GM23338 (cell line): ENCODE results near the gene FBXO38. TPM values are rescaled to one million over a fixed set of nuclear protein-coding genes. Genes with fewer than 3 reads are reported as not detected.

ENCODE experiments used
- ATAC-seq: fragments of 200-7000 bp; cut with Tn5 transposase; 3 replicates; pipeline ENCODE4 v1.9.1; 2020
- DNase-seq: peaks from one replicate; pipeline ENCODE4 v3.0.0-alpha.2; 2015; ENCODE audit warnings: low spot score
- H2AFZ ChIP-seq: fragments of 200-600 bp; sonication (generic); 2 replicates; pipeline ENCODE4 v1.8.0; 2016; ENCODE audit warnings: antibody characterized with exemption, mild to moderate bottlenecking, moderate library complexity
- H3F3A ChIP-seq: fragments of 200-600 bp; sonication (generic); replicated peaks from 2 replicates; pipeline ENCODE4 v1.8.0; 2017; ENCODE audit warnings: antibody characterized with exemption, mixed run types, low read depth
- H3K27ac ChIP-seq: fragments of 200-600 bp; sonication (generic); 2 replicates; pipeline ENCODE4 v1.6.1; 2016; ENCODE audit warnings: low read depth
- H3K27me3 ChIP-seq: fragments of 200-600 bp; sonication (generic); 2 replicates; pipeline ENCODE4 v1.8.0; 2016; ENCODE audit warnings: mild to moderate bottlenecking, mixed run types, moderate library complexity; ENCODE audit not compliant: insufficient read depth
- H3K36me3 ChIP-seq: fragments of 200-600 bp; sonication (generic); 2 replicates; pipeline ENCODE4 v1.8.0; 2016; ENCODE audit warnings: mild to moderate bottlenecking; ENCODE audit not compliant: insufficient read depth
- H3K4me1 ChIP-seq: fragments of 200-600 bp; sonication (generic); 2 replicates; pipeline ENCODE4 v1.8.0; 2016; ENCODE audit warnings: mild to moderate bottlenecking, moderate library complexity; ENCODE audit not compliant: insufficient read depth
- H3K4me2 ChIP-seq: fragments of 200-600 bp; sonication (generic); 2 replicates; pipeline ENCODE4 v1.7.1; 2017; ENCODE audit warnings: mixed run types
- H3K4me3 ChIP-seq: fragments of 200-600 bp; sonication (generic); 2 replicates; pipeline ENCODE4 v1.6.1; 2016; ENCODE audit warnings: mixed run types
- H3K79me2 ChIP-seq: fragments of 200-600 bp; sonication (generic); replicated peaks from 2 replicates; pipeline ENCODE4 v1.8.0; 2017; ENCODE audit warnings: mild to moderate bottlenecking; ENCODE audit not compliant: insufficient read depth
- H3K9me2 ChIP-seq: fragments of 200-600 bp; sonication (generic); 2 replicates; pipeline ENCODE4 v1.8.0; 2017; ENCODE audit not compliant: insufficient read depth
- H4K20me1 ChIP-seq: fragments of 200-600 bp; sonication (generic); replicated peaks from 2 replicates; pipeline ENCODE4 v1.8.0; 2017; ENCODE audit warnings: mild to moderate bottlenecking; ENCODE audit not compliant: insufficient read depth
- H3K27ac Mint-ChIP-seq: 2 replicates; pipeline ENCODE4 v1.8.0; 2020; ENCODE audit warnings: inconsistent platforms, mild to moderate bottlenecking, moderate library complexity, mixed read lengths
- H3K27me3 Mint-ChIP-seq: 3 replicates; pipeline ENCODE4 v1.8.0; 2022; ENCODE audit warnings: low read depth, mild to moderate bottlenecking, moderate library complexity, mixed read lengths, inconsistent platforms; ENCODE audit not compliant: insufficient read depth, poor library complexity
- H3K36me3 Mint-ChIP-seq: 3 replicates; pipeline ENCODE4 v1.8.0; 2021; ENCODE audit warnings: low read depth, mild to moderate bottlenecking, inconsistent platforms, moderate library complexity, mixed read lengths
- H3K4me1 Mint-ChIP-seq: 3 replicates; pipeline ENCODE4 v1.8.0; 2020; ENCODE audit warnings: mild to moderate bottlenecking, inconsistent platforms, mixed read lengths
- H3K4me3 Mint-ChIP-seq: 3 replicates; pipeline ENCODE4 v1.8.0; 2021; ENCODE audit warnings: moderate library complexity, mild to moderate bottlenecking, inconsistent platforms, mixed read lengths
- H3K9me3 Mint-ChIP-seq: 3 replicates; pipeline ENCODE4 v1.8.0; 2020; ENCODE audit warnings: moderate library complexity, mild to moderate bottlenecking, inconsistent platforms, mixed read lengths
- CREB1 ChIP-seq: fragments of 250-450 bp; sonication (Bioruptor Pico); IDR thresholded peaks from 2 replicates; pipeline ENCODE4 v1.5.0; 2020; ENCODE audit warnings: low read depth, mild to moderate bottlenecking, moderate library complexity
- EZH2 ChIP-seq: fragments of 200-600 bp; sonication (generic); IDR thresholded peaks from one replicate; pipeline ENCODE4 v1.8.0; 2017; ENCODE audit warnings: antibody characterized with exemption, mild to moderate bottlenecking, low read depth; ENCODE audit not compliant: unreplicated experiment
- EZH2phosphoT487 ChIP-seq: fragments of 200-600 bp; sonication (generic); IDR thresholded peaks from one replicate; pipeline ENCODE4 v1.8.1; 2018; ENCODE audit warnings: antibody characterized with exemption; ENCODE audit not compliant: unreplicated experiment
- NANOG ChIP-seq: IDR thresholded peaks from 2 replicates; pipeline ENCODE4 v1.6.1; 2016; ENCODE audit warnings: antibody characterized with exemption, borderline replicate concordance
- POLR2AphosphoS5 ChIP-seq: IDR thresholded peaks from 2 replicates; pipeline ENCODE4 v1.6.1; 2016; ENCODE audit warnings: antibody characterized with exemption, low read depth
- REST ChIP-seq: IDR thresholded peaks from one replicate; pipeline ENCODE4 v1.6.1; 2018; ENCODE audit warnings: antibody characterized with exemption; ENCODE audit not compliant: unreplicated experiment
- STAT1 ChIP-seq: IDR thresholded peaks from one replicate; pipeline ENCODE4 v1.6.1; 2016; ENCODE audit warnings: antibody characterized with exemption; ENCODE audit not compliant: unreplicated experiment
- ZNF331 ChIP-seq: fragments of 250-450 bp; sonication (Bioruptor Pico); IDR thresholded peaks from 2 replicates; pipeline ENCODE4 v1.5.0; 2020; ENCODE audit warnings: low read depth, mild to moderate bottlenecking, moderate library complexity
- ZNF462 ChIP-seq: fragments of 250-450 bp; sonication (Bioruptor Pico); IDR thresholded peaks from 2 replicates; pipeline ENCODE4 v1.5.0; 2020; ENCODE audit warnings: mild to moderate bottlenecking, moderate library complexity
- polyA plus RNA-seq: library from polyadenylated mRNA; unstranded; fragments of >200 nt; fragmentation: Nextera tagmentation; extraction: Ambion mirVana; gene quantifications from 2 replicates; pipeline ENCODE4 v1.2.1, GENCODE V29; 2016
- total RNA-seq: library from RNA; depleted of rRNA; stranded (reverse); fragments of >200 nt; shearing (Covaris generic); gene quantifications from 2 replicates; pipeline ENCODE4 v1.2.3, GENCODE V29; 2014

Gene FBXO38
- total and polyA plus RNA-seq, 2 experiments from 2014 or later, result 13.3 to 45.6 TPM

- TF ChIP-seq EZH2phosphoT487 (no peak), EZH2 (no peak), NANOG (no peak)
These were observed 17.8 kb downstream of the FBXO38 start (continued) for GRCh38 chr5:148401604-148402003.

- Mint-ChIP-seq H3K4me1 (peaks cover 10% of the 10 kb centered on the region), H3K9me3 (no peaks in the 10 kb centered on the region), H3K27ac (no peak overlapping the region), H3K36me3 (peaks cover 54% of the 10 kb centered on the region; the same call in 2 of the 3 replicates), H3K4me3 (no peak overlapping the region), H3K27me3 (no peaks in the 10 kb centered on the region)
- no peak overlapping the region for H2AFZ ChIP-seq
- no peak for TF ChIP-seq ZNF331 (CRISPR knock-in tag)
- TF ChIP-seq ZNF462 (CRISPR knock-in tag), result no peak
- no peak for TF ChIP-seq REST
- no peak for TF ChIP-seq STAT1
- TF ChIP-seq EZH2phosphoT487, result no peak
- no peak for TF ChIP-seq CREB1 (CRISPR knock-in tag)
- TF ChIP-seq POLR2AphosphoS5, result no peak
- no peaks in the 10 kb centered on the region for H3K9me2 ChIP-seq
- H3K27me3 ChIP-seq, result no peaks in the 10 kb centered on the region
- no peak overlapping the region for H3K4me3 ChIP-seq
- no peak overlapping the region for H3K27ac ChIP-seq
- no peaks in the 10 kb centered on the region for H3K79me2 ChIP-seq
- no peaks in the 10 kb centered on the region for H4K20me1 ChIP-seq
- no peak overlapping the region for H3K4me2 ChIP-seq
- ATAC-seq (no peak), DNase-seq (no peak)
- peaks cover 33% of the 10 kb centered on the region for H3K36me3 ChIP-seq
- H3K4me1 ChIP-seq, result peaks cover 4% of the 10 kb centered on the region; the same call in 1 of the 2 replicates
- H3F3A ChIP-seq, result no peaks in the 10 kb centered on the region
These were observed 19.6 kb downstream of the FBXO38 start for GRCh38 chr5:148403344-148403743.
